ENCODE results near the gene TOMM6.

TOMM6 gene

DNA sequence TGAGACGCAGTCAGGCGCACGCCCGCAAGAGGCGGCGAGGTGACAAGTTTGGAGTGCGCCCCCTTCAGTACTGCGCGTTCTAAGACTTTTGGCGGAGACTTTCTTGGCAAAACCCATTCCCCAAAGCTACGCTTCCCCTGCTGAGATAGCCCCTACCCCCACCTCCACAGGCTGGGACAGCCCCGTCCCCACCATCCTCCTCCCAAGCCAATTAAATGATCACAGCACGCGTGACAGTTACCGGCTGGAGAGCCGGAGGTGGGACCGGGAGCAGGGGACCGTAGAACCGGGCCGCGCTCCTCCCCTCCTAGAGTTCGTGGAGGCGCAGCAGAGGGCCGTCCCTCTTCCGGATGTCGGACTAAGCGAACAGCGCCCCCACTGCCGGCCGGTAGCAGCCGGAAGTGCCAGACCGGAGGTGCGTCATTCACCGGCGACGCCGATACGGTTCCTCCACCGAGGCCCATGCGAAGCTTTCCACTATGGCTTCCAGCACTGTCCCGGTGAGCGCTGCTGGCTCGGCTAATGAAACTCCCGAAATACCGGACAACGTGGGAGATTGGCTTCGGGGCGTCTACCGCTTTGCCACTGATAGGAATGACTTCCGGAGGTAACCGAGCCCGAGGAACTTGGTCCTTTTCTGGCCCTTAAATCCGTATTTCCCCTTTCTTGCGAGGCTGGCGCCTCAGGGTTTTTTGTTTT is at the start of gene TOMM6:
Gene TOMM6 (plus strand): TSS at position 476 of the 699 bp plus-strand sequence. CDS start 4 bp downstream, at position 480.
- peak within 1 kb of the TSS; percentile 67 for H3K4me3 ChIP-seq (replicated peaks; ENCODE audit: low read depth, low read length)
- TF ChIP-seq, protein P1, sequence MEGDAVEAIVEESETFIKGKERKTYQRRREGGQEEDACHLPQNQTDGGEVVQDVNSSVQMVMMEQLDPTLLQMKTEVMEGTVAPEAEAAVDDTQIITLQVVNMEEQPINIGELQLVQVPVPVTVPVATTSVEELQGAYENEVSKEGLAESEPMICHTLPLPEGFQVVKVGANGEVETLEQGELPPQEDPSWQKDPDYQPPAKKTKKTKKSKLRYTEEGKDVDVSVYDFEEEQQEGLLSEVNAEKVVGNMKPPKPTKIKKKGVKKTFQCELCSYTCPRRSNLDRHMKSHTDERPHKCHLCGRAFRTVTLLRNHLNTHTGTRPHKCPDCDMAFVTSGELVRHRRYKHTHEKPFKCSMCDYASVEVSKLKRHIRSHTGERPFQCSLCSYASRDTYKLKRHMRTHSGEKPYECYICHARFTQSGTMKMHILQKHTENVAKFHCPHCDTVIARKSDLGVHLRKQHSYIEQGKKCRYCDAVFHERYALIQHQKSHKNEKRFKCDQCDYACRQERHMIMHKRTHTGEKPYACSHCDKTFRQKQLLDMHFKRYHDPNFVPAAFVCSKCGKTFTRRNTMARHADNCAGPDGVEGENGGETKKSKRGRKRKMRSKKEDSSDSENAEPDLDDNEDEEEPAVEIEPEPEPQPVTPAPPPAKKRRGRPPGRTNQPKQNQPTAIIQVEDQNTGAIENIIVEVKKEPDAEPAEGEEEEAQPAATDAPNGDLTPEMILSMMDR (IDR thresholded peaks at IDR 0.05; ENCODE audit: low read depth, low read length, missing control alignments): peak; percentile 78
- peak; percentile 75 for DNase-seq (ENCODE audit: extremely low read depth, low read depth)

DNA sequence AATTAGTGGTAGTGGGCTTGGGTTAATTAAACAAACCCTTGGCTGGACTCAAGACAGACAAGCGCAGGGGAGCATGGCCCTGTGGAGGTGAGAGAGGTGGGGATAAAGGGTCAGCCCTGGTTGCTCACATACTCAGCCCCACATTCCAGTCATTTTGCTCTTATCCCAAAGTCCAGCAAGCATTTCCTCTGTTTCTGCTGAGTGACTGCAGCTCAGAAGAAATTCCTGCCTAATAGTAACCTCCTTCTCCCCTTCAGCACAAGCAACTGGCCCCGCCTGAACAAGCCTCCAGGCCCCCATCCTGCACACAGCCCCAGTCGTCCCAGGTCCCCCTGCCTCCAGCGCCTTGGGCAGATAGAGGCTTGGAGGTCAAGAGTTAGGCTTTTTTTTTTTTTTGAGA is 48.5 kb upstream of the TOMM6 start:
- TF ChIP-seq, protein P1 (IDR thresholded peaks at IDR 0.05; ENCODE audit: low read depth, low read length, missing control alignments): no peak
- H3K4me3 ChIP-seq (replicated peaks; ENCODE audit: low read depth, low read length): no peak overlapping the region
- no peak for DNase-seq (ENCODE audit: extremely low read depth, low read depth)

DNA sequence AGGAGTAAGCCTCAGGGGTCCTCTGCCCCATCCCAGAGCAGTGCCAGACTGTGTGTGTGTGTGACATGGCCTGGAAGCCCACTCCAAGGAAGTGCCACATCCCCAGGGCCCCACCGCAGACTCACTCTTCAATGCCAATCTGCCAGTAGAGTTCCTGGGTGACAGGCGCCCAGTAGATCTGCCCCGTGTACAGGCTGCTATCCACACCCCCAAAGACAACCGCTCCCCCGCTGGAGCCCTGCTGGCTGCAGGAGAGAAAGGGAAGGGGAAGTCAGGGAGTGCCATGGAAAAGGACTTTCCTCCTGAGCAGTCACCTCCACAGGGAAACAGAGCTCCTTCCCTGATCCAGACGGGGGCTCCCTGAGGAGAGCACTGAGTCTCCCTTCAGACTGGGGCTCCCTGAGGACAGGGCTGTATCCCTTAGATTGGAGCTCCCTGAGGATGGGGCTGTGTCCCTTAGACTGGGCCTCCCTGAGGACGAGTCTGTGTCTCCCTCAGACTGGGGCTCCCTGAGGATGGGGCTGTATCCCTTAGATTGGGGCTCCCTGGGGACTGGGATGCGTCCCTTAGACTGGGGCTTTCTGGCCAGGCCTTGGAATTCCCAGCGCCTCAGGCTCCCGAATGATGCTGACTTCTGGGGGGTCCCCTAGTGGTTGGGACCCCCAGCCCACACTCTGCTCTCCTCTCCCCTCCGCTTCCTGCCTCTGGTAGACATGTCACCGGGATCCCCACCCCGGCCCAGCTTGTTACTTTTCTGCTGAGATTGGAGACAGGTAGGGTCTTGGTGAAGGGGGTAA is 46.9 kb upstream of the TOMM6 start:
- no peak overlapping the region for H3K4me3 ChIP-seq (replicated peaks; ENCODE audit: low read depth, low read length)
- DNase-seq (ENCODE audit: extremely low read depth, low read depth): no peak
- TF ChIP-seq, protein P1 (IDR thresholded peaks at IDR 0.05; ENCODE audit: low read depth, low read length, missing control alignments): no peak

DNA sequence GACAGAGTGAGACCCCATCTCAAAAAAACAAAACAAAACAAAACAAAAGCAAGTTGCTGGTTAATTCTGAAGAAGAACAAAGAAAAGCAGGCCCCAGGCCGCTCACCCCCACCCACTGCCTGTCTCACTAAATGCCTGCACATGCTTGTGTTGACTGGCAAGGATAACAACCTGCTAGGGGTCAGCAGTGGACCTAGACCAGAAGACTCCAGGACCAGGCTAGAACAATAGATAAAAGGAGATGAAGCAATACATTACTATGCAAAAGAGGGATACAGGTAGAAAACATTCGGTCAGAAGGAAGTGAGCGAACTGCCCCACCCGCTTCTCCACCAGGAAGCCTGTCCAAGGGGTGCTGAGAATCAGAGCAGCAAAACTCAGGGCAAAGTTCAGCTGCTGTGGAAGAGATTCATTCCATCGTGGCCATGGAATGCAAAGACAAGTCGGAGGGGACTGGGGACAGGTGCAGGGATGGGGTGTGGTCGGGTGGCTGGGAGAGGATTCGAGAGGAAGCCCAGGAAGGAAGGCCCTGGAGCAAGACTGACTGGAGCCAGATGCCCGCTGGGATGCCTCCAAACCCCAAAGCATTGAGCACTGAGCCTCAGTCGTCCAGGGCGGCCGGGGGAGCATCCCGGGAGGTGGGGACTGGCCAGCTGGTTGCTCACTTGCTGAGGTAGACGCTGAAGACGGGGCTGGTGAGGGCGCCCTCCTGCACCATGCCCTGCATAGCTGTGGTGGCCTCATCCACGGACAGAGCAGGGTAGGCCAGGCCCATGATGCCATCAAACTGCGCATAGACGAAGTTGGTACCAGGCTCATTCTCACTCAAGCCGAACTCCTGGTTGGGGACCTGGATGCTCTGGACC is 45.6 kb upstream of the TOMM6 start:
- no peak overlapping the region for H3K4me3 ChIP-seq (replicated peaks; ENCODE audit: low read depth, low read length)
- TF ChIP-seq, protein P1 (IDR thresholded peaks at IDR 0.05; ENCODE audit: low read depth, low read length, missing control alignments): no peak
- DNase-seq (ENCODE audit: extremely low read depth, low read depth): no peak

DNA sequence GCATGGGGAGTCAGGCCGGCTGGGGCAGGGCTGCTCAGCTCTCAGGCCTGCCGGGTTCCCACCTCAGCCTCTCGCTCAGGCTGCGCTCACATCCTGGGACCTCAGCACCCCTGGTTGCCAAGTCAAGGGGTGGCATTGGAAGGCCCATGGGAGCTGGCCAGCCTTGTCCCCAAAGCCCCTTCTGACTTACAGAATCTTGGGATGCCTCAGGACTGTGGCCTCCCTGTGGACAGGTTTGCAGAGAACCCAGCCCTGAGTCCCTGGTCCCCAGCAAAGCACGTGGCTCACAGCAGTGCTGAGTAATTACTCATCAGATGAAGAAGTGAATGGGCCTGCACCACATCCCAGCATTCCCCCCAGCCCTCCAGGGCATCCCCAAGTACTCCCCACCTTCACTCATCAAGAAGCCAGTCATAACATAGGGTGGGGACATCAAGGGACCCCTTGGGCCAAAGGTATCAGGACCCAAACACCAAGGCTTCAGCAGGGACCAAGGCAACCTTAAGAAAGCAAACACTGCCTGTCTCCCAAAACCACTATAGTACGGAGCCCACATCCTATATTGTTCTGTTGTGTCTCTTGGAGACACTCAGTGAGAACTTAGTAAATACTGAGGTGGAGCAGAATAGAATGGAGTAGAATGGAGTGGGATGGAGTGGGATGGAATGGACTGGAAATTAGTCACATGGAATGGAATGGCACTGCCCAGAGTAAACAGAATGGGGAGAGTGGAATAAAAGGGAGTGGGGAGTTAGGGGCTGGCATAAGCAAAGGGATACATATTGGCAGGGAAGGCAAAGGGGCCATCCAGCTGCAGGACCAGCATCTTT is 43.9 kb upstream of the TOMM6 start:
- TF ChIP-seq, protein P1 (IDR thresholded peaks at IDR 0.05; ENCODE audit: low read depth, low read length, missing control alignments): no peak
- H3K4me3 ChIP-seq (replicated peaks; ENCODE audit: low read depth, low read length): no peak overlapping the region
- DNase-seq (ENCODE audit: extremely low read depth, low read depth): no peak
